Measurements from ENCODE around the gene ENG. TPM values are rescaled to one million over a fixed set of nuclear protein-coding genes. Genes with fewer than 3 reads are reported as not detected.
A peak's percentile ranks its signal among the peaks of the same experiment; 100 is the strongest.

The ENG gene
- total RNA-seq, 3 donors from 2014 or later: 18.3 to 35.5 (median 34.8) TPM

GRCh38 chr9:127877566-127877998 lies 23.1 kb upstream of the ENG start, which contains the start of gene AK1:
Gene AK1, minus strand, starts transcription at chr9:127877675. Its CDS starts 3,058 bp downstream, at chr9:127874617.
- Histone ChIP-seq H3K4me3 (peak within 1 kb of the TSS; percentile 19), H3K4me1 (ENCODE audit: low read depth) (peaks cover 32% of the 10 kb centered on the region), H3K9me3 (no peaks in the 10 kb centered on the region), H3K36me3 (ENCODE audit: low read depth) (no peaks in the 10 kb centered on the region)
- intact Hi-C loops (cut with DNase I, micrococcal nuclease): loop anchor here in 1 of 2 donors (10.0 kb wide), 1 partner anchor 143 kb away; the partner anchor contains the start of gene TOR2A
- ATAC-seq: peak; percentile 81
- peak; percentile 85 to 88 (median 85) for DNase-seq
- TF ChIP-seq CTCF (IDR thresholded peaks at IDR 0.05): no peak

- no peak for TF ChIP-seq CTCF (IDR thresholded peaks at IDR 0.05)
- no peaks in the 10 kb centered on the region for H3K9me3 ChIP-seq
- H3K36me3 ChIP-seq (ENCODE audit: low read depth): no peaks in the 10 kb centered on the region
- ATAC-seq (peak; percentile 32), DNase-seq (peak in 1 of 3 donors; percentile 51)
- peaks cover 32% of the 10 kb centered on the region for H3K4me1 ChIP-seq (ENCODE audit: low read depth)
- H3K4me3 ChIP-seq: peak overlapping the region; percentile 19
- intact Hi-C loops (cut with DNase I, micrococcal nuclease): loop anchor here in 1 of 2 donors (10.0 kb wide), 1 partner anchor 142 kb away; the partner anchor contains the start of gene TOR2A
Observed at GRCh38 chr9:127876764-127877562, 22.5 kb upstream of the ENG start.

GRCh38 chr9:127876026-127876763 lies 21.7 kb upstream of the ENG start:
- H3K4me3 ChIP-seq: no peak overlapping the region
- peak in 1 of 3 donors; percentile 24 for DNase-seq
- peak; percentile 64 for ATAC-seq
- intact Hi-C loops (cut with DNase I, micrococcal nuclease): loop anchor here in 1 of 2 donors (10.0 kb wide), 1 partner anchor 141 kb away; the partner anchor contains the start of gene TOR2A
- TF ChIP-seq CTCF (IDR thresholded peaks at IDR 0.05): no peak
- H3K4me1 ChIP-seq (ENCODE audit: low read depth): peaks cover 32% of the 10 kb centered on the region
- no peaks in the 10 kb centered on the region for H3K36me3 ChIP-seq (ENCODE audit: low read depth)
- H3K9me3 ChIP-seq: no peaks in the 10 kb centered on the region

- TF ChIP-seq CTCF (IDR thresholded peaks at IDR 0.05): no peak
- Histone ChIP-seq H3K9me3 (no peaks in the 10 kb centered on the region), H3K4me1 (ENCODE audit: low read depth) (peaks cover 32% of the 10 kb centered on the region), H3K4me3 (no peak overlapping the region), H3K36me3 (ENCODE audit: low read depth) (no peaks in the 10 kb centered on the region)
- intact Hi-C loops (cut with DNase I, micrococcal nuclease): loop anchor here in 1 of 2 donors (10.0 kb wide), 1 partner anchor 141 kb away; the partner anchor contains the start of gene TOR2A
- DNase-seq (no peak), ATAC-seq (peak; percentile 1)
Observed at GRCh38 chr9:127875306-127875966, 21.0 kb upstream of the ENG start.

All from mucosa of descending colon (tissue), 3 donors.